ENCODE data around the gene RDH8.

The RDH8 gene

DNA sequence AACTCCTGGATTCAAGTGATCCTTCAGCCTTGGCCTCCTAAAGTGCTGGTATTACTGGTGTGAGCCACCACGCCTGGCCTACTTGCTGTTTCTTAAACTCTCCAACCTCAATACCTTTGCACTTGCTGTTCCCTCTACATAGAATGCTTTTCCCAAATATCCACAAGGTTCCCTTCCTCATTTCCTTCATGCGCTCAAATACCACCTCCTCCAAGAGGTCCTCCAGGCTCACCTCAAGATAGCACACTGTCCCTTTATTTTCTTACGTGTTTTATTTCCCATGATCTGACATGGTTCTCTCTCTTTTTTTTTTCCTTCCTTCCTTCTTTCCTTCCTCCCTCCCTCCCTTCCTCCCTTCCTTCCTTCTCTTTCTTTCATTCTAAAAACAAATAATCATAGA, 13.5 kb downstream of the RDH8 start:
- Histone ChIP-seq H4K20me1 (ENCODE audit: insufficient read depth, low read length) (no peaks in the 10 kb centered on the region), H2AFZ (ENCODE audit: low read length) (no peak overlapping the region), H3K9me2 (replicated peaks; ENCODE audit: insufficient read depth, low read length) (no peaks in the 10 kb centered on the region), H3F3A (ENCODE audit: insufficient read depth, low read length) (no peaks in the 10 kb centered on the region), H3K27ac (ENCODE audit: low read length) (no peak overlapping the region), H3K9ac (ENCODE audit: low read length) (no peak overlapping the region), H3K4me3 (ENCODE audit: low read length) (no peak overlapping the region), H3K79me2 (ENCODE audit: low read length) (no peaks in the 10 kb centered on the region), H3K4me2 (ENCODE audit: low read depth, low read length) (no peak overlapping the region), H3K27me3 (replicated peaks; ENCODE audit: insufficient read depth, low read length) (peaks cover 94% of the 10 kb centered on the region), H3K36me3 (replicated peaks; ENCODE audit: insufficient read depth, low read length) (no peaks in the 10 kb centered on the region), H3K4me1 (ENCODE audit: low read length) (no peaks in the 10 kb centered on the region), H3K9me3 (replicated peaks; ENCODE audit: insufficient read depth, low read length) (no peaks in the 10 kb centered on the region)
- no peak for DNase-seq
- TF ChIP-seq, protein P1, sequence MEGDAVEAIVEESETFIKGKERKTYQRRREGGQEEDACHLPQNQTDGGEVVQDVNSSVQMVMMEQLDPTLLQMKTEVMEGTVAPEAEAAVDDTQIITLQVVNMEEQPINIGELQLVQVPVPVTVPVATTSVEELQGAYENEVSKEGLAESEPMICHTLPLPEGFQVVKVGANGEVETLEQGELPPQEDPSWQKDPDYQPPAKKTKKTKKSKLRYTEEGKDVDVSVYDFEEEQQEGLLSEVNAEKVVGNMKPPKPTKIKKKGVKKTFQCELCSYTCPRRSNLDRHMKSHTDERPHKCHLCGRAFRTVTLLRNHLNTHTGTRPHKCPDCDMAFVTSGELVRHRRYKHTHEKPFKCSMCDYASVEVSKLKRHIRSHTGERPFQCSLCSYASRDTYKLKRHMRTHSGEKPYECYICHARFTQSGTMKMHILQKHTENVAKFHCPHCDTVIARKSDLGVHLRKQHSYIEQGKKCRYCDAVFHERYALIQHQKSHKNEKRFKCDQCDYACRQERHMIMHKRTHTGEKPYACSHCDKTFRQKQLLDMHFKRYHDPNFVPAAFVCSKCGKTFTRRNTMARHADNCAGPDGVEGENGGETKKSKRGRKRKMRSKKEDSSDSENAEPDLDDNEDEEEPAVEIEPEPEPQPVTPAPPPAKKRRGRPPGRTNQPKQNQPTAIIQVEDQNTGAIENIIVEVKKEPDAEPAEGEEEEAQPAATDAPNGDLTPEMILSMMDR (IDR thresholded peaks at IDR 0.05; ENCODE audit: low read length): no peak
- TF ChIP-seq EZH2phosphoT487 (IDR thresholded peaks at IDR 0.05; ENCODE audit: low read length) (no peak), EZH2 (optimal IDR thresholded peaks at IDR 0.05; ENCODE audit: low read depth, low read length) (no peak)

GRCh38 chr19:10027158-10027997, 14.1 kb downstream of the RDH8 start:
- Histone ChIP-seq H3K27ac (ENCODE audit: low read length) (no peak overlapping the region), H3K9me3 (replicated peaks; ENCODE audit: insufficient read depth, low read length) (no peaks in the 10 kb centered on the region), H3K9ac (ENCODE audit: low read length) (no peak overlapping the region), H3K4me1 (ENCODE audit: low read length) (no peaks in the 10 kb centered on the region), H3K79me2 (ENCODE audit: low read length) (no peaks in the 10 kb centered on the region), H3K4me2 (ENCODE audit: low read depth, low read length) (peak overlapping the region; percentile 75), H3K9me2 (replicated peaks; ENCODE audit: insufficient read depth, low read length) (no peaks in the 10 kb centered on the region), H2AFZ (ENCODE audit: low read length) (0 out of 2 replicates have a peak overlapping the region, but pooled peaks have one; percentile 9), H3K27me3 (replicated peaks; ENCODE audit: insufficient read depth, low read length) (peaks cover 94% of the 10 kb centered on the region), H3F3A (ENCODE audit: insufficient read depth, low read length) (no peaks in the 10 kb centered on the region), H3K4me3 (ENCODE audit: low read length) (peak overlapping the region; percentile 29; the same call in 1 of the 2 replicates), H3K36me3 (replicated peaks; ENCODE audit: insufficient read depth, low read length) (no peaks in the 10 kb centered on the region), H4K20me1 (ENCODE audit: insufficient read depth, low read length) (no peaks in the 10 kb centered on the region)
- peak; percentile 89 for DNase-seq
- TF ChIP-seq EZH2 (optimal IDR thresholded peaks at IDR 0.05; ENCODE audit: low read depth, low read length): no peak
- TF ChIP-seq, protein P1 (IDR thresholded peaks at IDR 0.05; ENCODE audit: low read length): peak; percentile 87

DNA sequence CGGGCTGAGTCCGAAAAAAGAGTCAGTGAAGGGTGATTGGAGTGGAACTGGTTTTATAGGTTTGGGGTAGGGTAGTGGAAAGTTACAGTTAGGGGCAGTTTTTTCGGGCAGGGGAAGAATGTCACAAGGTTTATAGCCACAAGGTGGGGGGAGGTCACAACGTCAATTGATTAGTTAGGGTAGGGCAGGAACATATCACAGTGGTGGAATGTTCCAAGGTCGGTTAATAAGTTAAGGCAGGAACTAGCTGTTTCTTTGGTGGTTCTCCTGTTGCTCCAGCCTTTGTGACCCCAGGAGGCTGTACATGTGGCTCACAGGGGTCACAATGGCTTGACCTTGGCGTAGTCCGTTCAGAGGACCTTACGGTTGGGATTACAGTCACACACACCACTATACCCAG, 20.3 kb downstream of the RDH8 start:
- Histone ChIP-seq H2AFZ (ENCODE audit: low read length) (no peak overlapping the region), H3K27me3 (replicated peaks; ENCODE audit: insufficient read depth, low read length) (peaks cover 98% of the 10 kb centered on the region)
- TF ChIP-seq EZH2phosphoT487 (IDR thresholded peaks at IDR 0.05; ENCODE audit: low read length) (no peak), EZH2 (optimal IDR thresholded peaks at IDR 0.05; ENCODE audit: low read depth, low read length) (no peak)
- TF ChIP-seq, protein P1 (IDR thresholded peaks at IDR 0.05; ENCODE audit: low read length): no peak

More for the DNA sequence above, 20.3 kb downstream of the RDH8 start:
- H3K9me2 ChIP-seq (replicated peaks; ENCODE audit: insufficient read depth, low read length): no peaks in the 10 kb centered on the region
- no peaks in the 10 kb centered on the region for H3K9me3 ChIP-seq (replicated peaks; ENCODE audit: insufficient read depth, low read length)
- no peaks in the 10 kb centered on the region for H3K36me3 ChIP-seq (replicated peaks; ENCODE audit: insufficient read depth, low read length)
- no peak for DNase-seq
- no peak overlapping the region for H3K27ac ChIP-seq (ENCODE audit: low read length)
- no peaks in the 10 kb centered on the region for H3K79me2 ChIP-seq (ENCODE audit: low read length)
- no peak overlapping the region for H3K9ac ChIP-seq (ENCODE audit: low read length)
- no peaks in the 10 kb centered on the region for H4K20me1 ChIP-seq (ENCODE audit: insufficient read depth, low read length)
- H3K4me2 ChIP-seq (ENCODE audit: low read depth, low read length): no peak overlapping the region
- no peak overlapping the region for H3K4me3 ChIP-seq (ENCODE audit: low read length)
- H3K4me1 ChIP-seq (ENCODE audit: low read length): no peaks in the 10 kb centered on the region
- no peaks in the 10 kb centered on the region for H3F3A ChIP-seq (ENCODE audit: insufficient read depth, low read length)
